GM12872 (cell line): ENCODE measurements around the gene CATSPER4.

ENCODE experiments used
- CTCF ChIP-seq: IDR thresholded peaks from 3 replicates; pipeline ENCODE4 v1.5.1; 2011; ENCODE audit warnings: low read depth, mild to moderate bottlenecking, low read length, moderate library complexity; ENCODE audit not compliant: insufficient read depth

Gene CATSPER4

GRCh38 chr1:26168410-26169197 is 21.8 kb upstream of the CATSPER4 start, which contains the start of gene C1orf232:
Gene C1orf232, minus strand, starts transcription at chr1:26168963. Its CDS starts 464 bp downstream, at chr1:26168499.
- TF ChIP-seq CTCF: no peak

- no peak for TF ChIP-seq CTCF
Measured at GRCh38 chr1:26169198-26169554, 21.2 kb upstream of the CATSPER4 start.

- TF ChIP-seq CTCF: peak; percentile 98
Measured at GRCh38 chr1:26169669-26170471, 20.5 kb upstream of the CATSPER4 start, which contains the start of gene ZNF593. Gene ZNF593, plus strand, starts transcription at chr1:26169908. Its CDS starts 76 bp downstream, at chr1:26169984.

- no peak for TF ChIP-seq CTCF
Measured at GRCh38 chr1:26170472-26170821, 20.0 kb upstream of the CATSPER4 start.

GRCh38 chr1:26171084-26172072 is 19.0 kb upstream of the CATSPER4 start, which contains the start of gene ZNF593OS:
Gene ZNF593OS, minus strand, starts transcription at chr1:26171832. Its CDS starts 171 bp downstream, at chr1:26171661.
- no peak for TF ChIP-seq CTCF

GRCh38 chr1:26175346-26175745 is 15.1 kb upstream of the CATSPER4 start:
- no peak for TF ChIP-seq CTCF

- TF ChIP-seq CTCF: no peak
Measured at GRCh38 chr1:26177182-26177684, 13.2 kb upstream of the CATSPER4 start, which contains the start of gene CNKSR1. Gene CNKSR1, plus strand, starts transcription at chr1:26177491. Its CDS starts 57 bp downstream, at chr1:26177548.
